Stimulated activated CD4-positive, alpha-beta T cell treated with anti-CD3 and anti-CD28 coated beads, Interleukin-15, amount 100 ng/mL, for 48 hours (primary cell): ENCODE measurements around the gene CCDC93.
A peak's percentile ranks its signal among the peaks of the same experiment; 100 is the strongest.
"Not testable (repeated sequence)": the region's sequence is repeated elsewhere in the genome, so short reads cannot be mapped to it uniquely, and the experiment has no call there.

Experiments used
- DNase-seq, 2 donors: peaks; one replicate each; pipeline ENCODE4 v3.0.0-alpha.2; 2020; ENCODE audit warnings: low read depth in 2 of 2

CCDC93 gene

DNA sequence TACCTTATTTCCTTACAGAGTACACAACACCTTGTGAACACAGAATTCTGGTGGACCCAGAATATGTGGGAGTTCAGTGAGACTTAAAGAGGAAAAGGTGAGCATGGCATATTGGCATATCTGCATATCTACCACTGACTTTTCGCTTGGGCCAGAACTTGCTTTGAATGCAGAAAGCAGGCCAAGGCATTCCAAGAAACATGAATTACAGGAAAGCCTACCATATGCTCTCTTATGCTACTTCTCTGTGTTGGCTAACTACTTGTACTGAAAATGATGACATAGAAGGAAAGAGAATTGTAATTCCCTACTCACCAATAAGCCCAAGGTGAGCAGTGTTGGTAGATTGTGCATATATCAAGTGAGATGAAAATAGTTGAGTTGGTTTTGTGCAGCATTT is 31.4 kb upstream of the CCDC93 start:
- DNase-seq, result no peak

GRCh38 chr2:118044854-118045253 is 31.0 kb upstream of the CCDC93 start:
- DNase-seq, result no peak

DNA sequence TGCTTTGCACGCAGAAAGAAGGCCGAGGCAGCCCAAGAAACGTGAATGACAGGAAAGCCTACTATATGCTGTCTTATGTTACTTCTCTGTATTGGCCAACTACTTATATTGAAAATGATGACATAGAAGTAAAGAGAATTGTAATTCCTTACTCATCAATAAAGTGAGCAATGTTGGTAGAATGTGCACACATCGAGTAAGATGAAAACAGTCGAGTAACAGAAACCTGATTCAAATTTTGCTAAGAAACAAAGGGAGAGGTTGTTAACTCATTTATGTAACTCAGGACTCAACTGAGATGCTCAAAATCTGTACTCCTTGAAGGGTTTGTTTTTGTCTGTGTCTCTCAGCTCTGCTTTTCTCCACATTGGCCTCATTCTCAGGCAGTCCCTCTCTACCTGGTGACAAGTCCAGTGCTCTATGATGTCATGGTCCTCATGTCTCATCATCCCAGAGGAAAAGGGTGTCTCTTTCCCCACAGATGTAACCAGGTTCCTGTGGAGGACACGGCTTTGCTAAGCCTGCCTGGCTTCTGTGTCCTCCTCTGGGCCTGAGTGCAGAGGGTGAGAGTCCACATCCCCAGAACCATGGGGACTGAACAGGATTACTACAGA is 30.3 kb upstream of the CCDC93 start:
- DNase-seq, result no peak

- DNase-seq, result no peak
Measured at GRCh38 chr2:118040891-118041290, 27.0 kb upstream of the CCDC93 start.

DNA sequence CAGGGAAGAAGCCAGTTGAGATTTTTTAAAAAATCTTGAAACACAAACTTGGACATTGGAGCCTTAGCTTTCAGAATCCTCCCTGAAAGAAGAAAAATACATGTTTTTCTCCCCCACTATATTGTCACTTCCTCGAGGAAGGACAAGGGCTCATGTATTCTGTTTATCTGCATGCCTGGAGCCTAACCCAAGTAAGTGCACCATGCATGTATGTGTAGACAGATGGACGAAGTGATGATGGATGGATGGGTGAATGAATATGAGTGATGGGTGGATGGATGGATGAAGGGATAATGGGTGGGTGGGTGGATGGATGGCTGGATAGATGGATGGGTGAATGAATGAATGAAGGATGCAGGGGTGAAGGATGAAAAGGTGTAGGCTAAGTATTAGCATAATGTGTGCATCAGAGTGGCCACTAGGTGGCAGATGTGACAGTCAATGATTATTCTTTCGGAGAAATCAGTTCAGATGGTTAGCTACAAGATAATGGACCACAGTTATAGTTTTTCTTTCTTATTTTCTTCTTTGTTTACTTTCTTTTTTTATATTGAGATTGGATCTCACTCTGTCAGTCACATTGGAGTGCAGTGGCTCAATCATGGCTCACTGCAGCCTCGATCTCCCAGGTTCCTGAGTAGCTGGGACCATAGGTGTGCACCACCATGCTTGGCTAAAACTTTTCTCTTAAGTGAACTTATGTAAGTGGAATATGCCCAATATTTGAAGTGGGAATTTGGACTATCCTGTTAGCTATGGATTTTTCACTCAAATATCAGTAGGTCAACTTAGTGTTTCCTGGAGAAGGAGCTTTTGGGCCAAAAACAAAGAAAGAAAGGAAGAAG is 18.5 kb upstream of the CCDC93 start:
- no peak for DNase-seq

GRCh38 chr2:118031566-118031965 is 17.7 kb upstream of the CCDC93 start:
- no peak for DNase-seq

DNA sequence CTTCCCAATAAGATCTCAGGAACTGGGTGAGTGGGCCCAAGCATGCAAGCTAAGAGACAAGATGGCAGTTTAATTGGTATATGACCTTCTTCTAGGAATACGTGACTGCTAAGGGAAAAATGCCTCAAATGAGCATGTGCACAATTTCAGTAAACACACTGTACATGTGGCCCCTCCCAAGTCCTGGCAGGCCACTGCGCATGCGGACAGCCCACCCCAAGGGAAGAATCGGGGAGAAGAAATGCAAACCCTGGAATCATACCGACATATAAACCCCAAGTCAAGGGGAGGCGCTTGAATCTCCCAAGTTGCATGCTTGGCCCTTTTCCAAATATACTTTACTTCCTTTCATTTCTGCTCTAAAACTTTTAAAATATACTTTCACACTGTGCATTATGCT is 15.2 kb upstream of the CCDC93 start:
- DNase-seq, result no peak

DNA sequence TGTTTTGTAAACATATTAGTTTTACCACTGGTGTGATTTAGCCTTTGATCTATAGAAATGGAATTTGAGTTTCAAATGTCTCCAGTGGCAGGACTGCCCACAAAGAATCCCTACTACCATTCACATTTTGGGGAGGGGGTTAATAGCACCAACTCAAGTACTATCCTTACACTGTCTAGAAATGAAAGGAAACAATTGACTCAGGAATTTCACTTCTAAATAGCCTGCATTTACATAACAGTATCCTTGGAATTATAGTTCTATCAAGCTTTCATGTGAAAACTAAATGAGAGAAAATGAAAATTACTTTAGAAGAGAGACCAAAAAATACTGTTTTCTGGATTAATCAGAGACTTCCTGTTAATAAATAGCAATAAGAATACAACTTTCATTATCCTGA is 7.5 kb upstream of the CCDC93 start:
- no peak for DNase-seq

GRCh38 chr2:118019821-118020220 is 6.0 kb upstream of the CCDC93 start:
- no peak for DNase-seq

GRCh38 chr2:118016911-118017310 is 3.0 kb upstream of the CCDC93 start:
- no peak for DNase-seq

DNA sequence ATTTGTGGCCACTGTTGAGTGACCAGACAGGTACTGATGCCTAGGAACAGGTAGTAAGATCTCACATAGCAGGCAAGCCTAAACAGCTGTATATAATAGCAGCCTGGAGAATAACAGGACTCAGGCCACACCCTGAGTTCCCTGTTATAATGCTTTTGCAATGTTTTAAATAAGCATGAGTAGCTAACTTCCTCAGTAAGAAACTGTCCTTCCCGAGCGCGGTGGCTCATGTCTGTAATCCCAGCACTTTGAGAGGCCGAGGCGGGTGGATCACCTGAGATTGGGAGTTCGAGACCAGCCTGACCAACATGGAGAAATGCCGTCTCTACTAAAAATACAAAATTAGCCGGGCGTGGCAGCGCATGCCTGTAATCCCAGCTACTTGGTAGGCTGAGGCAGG is 1.9 kb upstream of the CCDC93 start:
- DNase-seq, result not testable (repeated sequence)

DNA sequence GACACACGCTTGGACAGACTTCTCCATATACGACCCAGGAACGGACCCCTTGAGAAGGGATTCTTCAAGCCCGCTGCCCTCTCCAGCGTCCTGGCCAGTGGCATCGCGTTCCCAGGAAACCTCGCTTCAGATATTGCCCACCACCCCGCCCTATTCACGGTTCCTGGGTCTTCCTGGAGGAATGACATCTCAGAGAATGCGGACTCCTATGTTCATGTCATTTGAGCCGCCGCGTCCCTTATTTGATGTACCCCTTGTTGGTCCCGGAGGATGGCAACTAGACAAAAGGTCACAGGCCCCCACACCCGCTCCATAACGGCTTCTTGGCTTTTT is 588 bp upstream of the CCDC93 start:
- no peak for DNase-seq

- no peak for DNase-seq
Measured at GRCh38 chr2:118013221-118013723, 598 bp downstream of the CCDC93 start.

DNA sequence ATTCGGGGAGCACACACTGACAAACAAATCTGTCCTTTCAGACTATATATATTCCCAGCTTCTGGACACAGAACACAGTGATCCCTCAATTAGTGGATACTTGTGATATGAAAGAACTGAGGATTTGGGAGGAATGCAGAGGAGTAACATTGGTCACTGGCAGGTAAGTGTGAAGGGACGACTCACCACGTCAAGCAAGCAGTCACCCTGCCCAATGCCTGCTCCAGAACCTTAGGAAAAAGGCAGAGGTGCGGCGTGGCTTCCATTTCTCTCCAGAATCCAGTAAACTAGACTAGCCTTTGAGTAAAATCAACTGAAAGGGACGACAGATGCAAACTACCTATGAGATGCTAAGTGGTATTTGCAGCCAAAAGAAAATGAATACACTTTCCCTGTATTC is 1.1 kb downstream of the CCDC93 start:
- no peak for DNase-seq

GRCh38 chr2:118010473-118010872 is 3.4 kb downstream of the CCDC93 start:
- DNase-seq, result no peak

- DNase-seq, result no peak
Measured at GRCh38 chr2:118006861-118007260, 7.0 kb downstream of the CCDC93 start.

GRCh38 chr2:118006326-118006725 is 7.5 kb downstream of the CCDC93 start:
- no peak for DNase-seq

DNA sequence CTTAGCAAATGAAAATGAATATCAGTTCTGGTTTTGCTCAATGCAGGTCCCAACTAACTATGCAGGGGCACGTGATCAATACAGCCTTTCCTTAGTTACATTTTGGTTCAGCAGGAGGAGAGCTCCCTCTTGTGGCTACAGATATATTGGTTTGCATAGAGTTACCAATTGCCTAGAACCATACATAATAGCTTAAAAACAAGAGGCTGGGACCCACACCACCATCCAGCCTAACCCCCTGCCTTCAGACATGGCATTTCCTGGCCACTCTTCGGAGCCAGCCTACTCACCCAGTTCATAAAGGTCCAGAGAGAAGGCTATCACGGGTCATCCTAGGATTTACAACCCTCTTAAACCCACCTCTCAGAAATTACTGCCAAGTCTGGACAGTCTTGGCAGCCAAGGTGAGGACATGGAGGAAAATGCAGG is 10.5 kb downstream of the CCDC93 start:
- DNase-seq, result peak in 1 of 2 donors; percentile 34

DNA sequence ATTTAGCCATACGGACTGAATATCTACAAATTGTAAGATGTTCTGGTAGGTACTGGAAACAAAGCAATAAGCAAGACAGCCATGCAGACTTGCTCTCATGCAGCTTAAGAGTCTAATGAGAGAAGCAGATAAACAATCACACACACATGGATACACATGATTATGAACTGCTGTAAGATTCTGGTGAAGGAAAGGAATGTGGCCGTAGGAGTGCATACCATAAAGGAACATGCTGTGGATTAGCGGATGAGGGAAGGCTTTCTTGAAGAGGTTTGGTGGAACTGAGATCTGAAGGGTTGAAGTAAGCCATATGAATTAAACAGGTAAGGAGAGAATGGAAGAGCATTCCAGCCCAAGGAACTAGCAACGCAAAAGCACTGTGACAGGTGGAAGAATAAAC is 13.8 kb downstream of the CCDC93 start:
- DNase-seq, result no peak

DNA sequence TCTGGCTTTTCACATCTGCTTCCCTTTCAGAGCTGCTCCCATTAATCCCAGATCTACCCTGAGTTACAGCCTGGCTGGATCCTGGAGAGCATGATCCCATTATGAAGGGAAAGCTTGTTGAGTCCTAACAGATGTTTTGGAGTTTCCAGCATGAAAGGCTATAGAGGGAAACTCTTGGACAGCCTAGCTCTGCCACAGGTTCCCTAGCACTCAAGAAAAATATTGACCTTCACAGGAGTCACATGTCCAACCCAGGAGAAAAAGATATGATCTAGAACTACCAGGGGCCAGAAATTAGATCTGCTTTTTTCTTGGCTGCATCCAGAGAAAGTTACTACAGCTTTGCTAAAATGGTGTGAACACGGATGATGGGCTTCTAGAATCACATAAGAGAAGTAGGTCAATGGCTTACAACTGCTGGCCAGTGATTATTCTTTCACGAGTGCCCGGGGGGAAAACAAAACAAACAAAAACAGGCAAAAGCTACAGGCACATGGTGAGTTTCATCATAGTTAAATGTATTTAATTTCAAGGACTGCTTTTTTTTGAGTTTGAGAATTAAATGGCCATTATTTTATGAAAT is 15.9 kb downstream of the CCDC93 start:
- DNase-seq, result no peak

- DNase-seq, result no peak
Measured at GRCh38 chr2:117996525-117996924, 17.3 kb downstream of the CCDC93 start.

DNA sequence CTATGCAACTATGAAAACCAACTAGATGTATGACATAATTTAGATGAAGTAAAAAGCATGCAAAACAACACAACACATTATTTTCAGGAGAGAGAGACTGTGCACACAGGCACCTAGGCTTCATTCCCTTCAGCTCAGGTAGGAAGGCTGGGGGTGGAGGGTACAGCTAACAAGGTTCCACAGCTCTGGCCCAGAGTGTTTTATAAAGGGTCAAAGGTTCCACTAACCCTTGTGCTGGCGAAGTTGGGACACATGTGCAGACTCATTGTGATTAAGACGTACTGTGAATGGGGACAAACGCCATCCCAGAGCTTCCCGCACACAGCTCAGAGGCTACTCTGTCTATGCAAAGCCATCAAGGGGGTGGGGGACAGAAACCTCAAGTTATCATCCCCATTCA is 19.1 kb downstream of the CCDC93 start:
- no peak for DNase-seq

DNA sequence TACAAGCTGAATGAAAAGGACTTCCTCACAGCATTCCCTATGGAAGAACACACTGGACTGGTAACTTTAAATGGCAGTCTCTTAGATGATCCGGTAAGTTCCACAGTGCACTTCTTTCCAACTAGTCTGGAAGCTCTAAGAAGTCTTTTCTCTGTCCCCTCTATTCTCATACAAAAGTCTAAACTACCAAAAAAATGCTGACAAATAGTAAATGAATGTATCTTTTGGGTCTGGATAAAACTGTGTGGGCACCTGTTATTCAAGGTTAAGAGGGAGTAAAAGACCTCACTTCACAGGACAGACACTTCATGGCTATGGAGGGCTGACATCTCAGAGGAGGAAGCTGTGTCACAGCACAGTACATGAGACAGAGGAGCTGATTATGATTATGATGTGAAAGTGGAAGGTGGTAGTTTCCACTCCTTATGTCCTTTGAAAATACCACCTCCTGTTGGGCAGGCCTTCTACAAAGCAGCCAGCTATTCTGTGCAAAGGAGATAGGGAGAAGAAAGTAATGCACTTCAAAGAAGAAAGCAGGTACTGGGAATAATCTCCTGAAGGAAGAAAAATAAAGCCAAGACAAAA is 23.9 kb downstream of the CCDC93 start:
- no peak for DNase-seq
